CD4-positive, alpha-beta T cell (primary cell): Measurements from ENCODE around the gene PDF. TPM values are rescaled to one million over a fixed set of nuclear protein-coding genes. Genes with fewer than 3 reads are reported as not detected.
"Not testable (repeated sequence)": the region's sequence is repeated elsewhere in the genome, so short reads cannot be mapped to it uniquely, and the experiment has no call there.

Source experiments
- ATAC-seq: fragments of 200-7000 bp; cut with Tn5 transposase; one replicate; pipeline ENCODE4 v1.10.0; 2022; ENCODE audit warnings: mild to moderate bottlenecking; ENCODE audit not compliant: poor library complexity
- CTCF ChIA-PET: fragments of 350-600 bp; sonication (Branson Sonifier 250); formaldehyde crosslinking; loops from one replicate; lab custom pipeline; 2021; ENCODE audit warnings: antibody characterized with exemption, inconsistent platforms; lab: Charles Lee
- POLR2A ChIA-PET: fragments of 350-600 bp; sonication (Branson Sonifier 250); formaldehyde crosslinking; loops from one replicate; lab custom pipeline; 2021; ENCODE audit warnings: antibody characterized with exemption, inconsistent platforms; lab: Charles Lee
- DNase-seq, 14 experiments: peaks; one replicate each; pipeline ENCODE4 v3.0.0-alpha.2; 2013 to 2020; ENCODE audit warnings: mixed read lengths in 2 of 14
- H3K27ac ChIP-seq, 2 donors: one replicate each; pipeline versions ENCODE4 v1.5.1 to v1.7.0; 2013; ENCODE audit warnings: low read length in 2 of 2, low read depth in 1 of 2, mild to moderate bottlenecking in 1 of 2
- H3K27me3 ChIP-seq, 2 experiments: 1 replicate in 1 of 2; 2 replicates in 1 of 2; pipeline versions ENCODE4 v1.6.1 to v1.7.0; 2013; ENCODE audit warnings: low read length in 2 of 2, control low read depth in 1 of 2, mild to moderate bottlenecking in 1 of 2, moderate library complexity in 1 of 2; ENCODE audit not compliant: insufficient read depth in 2 of 2, control insufficient read depth in 1 of 2
- H3K36me3 ChIP-seq: one replicate; pipeline ENCODE4 v1.6.1; 2013; ENCODE audit warnings: low read length, control low read depth; ENCODE audit not compliant: insufficient read depth
- H3K4me1 ChIP-seq: one replicate; pipeline ENCODE4 v1.6.1; 2013; ENCODE audit warnings: low read length, control low read depth; ENCODE audit not compliant: insufficient read depth
- H3K4me3 ChIP-seq: one replicate; pipeline ENCODE4 v1.5.1; 2013; ENCODE audit warnings: mild to moderate bottlenecking, low read length, moderate library complexity
- H3K9me3 ChIP-seq, 2 experiments: 1 replicate in 1 of 2; 2 replicates in 1 of 2; pipeline versions ENCODE4 v1.6.1 to v1.7.0; 2013; ENCODE audit warnings: low read length in 2 of 2, mild to moderate bottlenecking in 2 of 2, control low read depth in 1 of 2, moderate library complexity in 1 of 2; ENCODE audit not compliant: control insufficient read depth in 1 of 2, insufficient read depth in 1 of 2
- H3K27ac Mint-ChIP-seq: one replicate; pipeline ENCODE4 v1.8.0; 2020; ENCODE audit warnings: mixed read lengths
- H3K27me3 Mint-ChIP-seq: one replicate; pipeline ENCODE4 v1.8.0; 2021; ENCODE audit warnings: mixed read lengths
- H3K36me3 Mint-ChIP-seq: one replicate; pipeline ENCODE4 v1.8.0; 2021; ENCODE audit warnings: low read depth, mixed read lengths
- H3K4me1 Mint-ChIP-seq: one replicate; pipeline ENCODE4 v1.8.0; 2021; ENCODE audit warnings: low read depth, mixed read lengths
- H3K4me3 Mint-ChIP-seq: one replicate; pipeline ENCODE4 v1.8.0; 2020; ENCODE audit warnings: mild to moderate bottlenecking, mixed read lengths
- H3K9me3 Mint-ChIP-seq: one replicate; pipeline ENCODE4 v1.8.0; 2020; ENCODE audit warnings: mixed read lengths
- CTCF ChIP-seq: fragments of 200-600 bp; IDR thresholded peaks from one replicate; pipeline ENCODE4 v1.8.0; 2022; ENCODE audit warnings: antibody characterized with exemption, mild to moderate bottlenecking
- intact Hi-C, 2 experiments: fragments of 100-400 bp; cut with DNase I in 1 of 2; cut with micrococcal nuclease in 1 of 2; formaldehyde crosslinking; loops; one replicate each; pipeline versions ENCODE4 v1.15.1 to v1.9.0; 2023 to 2025; cut with DNase I, micrococcal nuclease
- total RNA-seq, 174 experiments: library from RNA in 2 of 174; stranded (reverse) in 2 of 174; gene quantifications; one replicate each; pipeline ENCODE4 v1.2.3 and lab custom pipeline; 2021 to 2026

PDF gene
- total RNA-seq, 2 experiments from 2014 or later = 2.8 to 2.9 TPM

GRCh38 chr16:69365901-69366300 lies 35.5 kb upstream of the PDF start:
- Histone ChIP-seq H3K27me3 (no peaks in the 10 kb centered on the region), H3K4me1 (no peaks in the 10 kb centered on the region), H3K27ac (no peak overlapping the region), H3K36me3 (peaks cover 72% of the 10 kb centered on the region), H3K9me3 (no peaks in the 10 kb centered on the region), H3K4me3 (no peak overlapping the region)
- no peak for ATAC-seq
- POLR2A ChIA-PET = no interaction called here
- intact Hi-C loops = no loop called here
- peaks cover 93% of the 10 kb centered on the region for H3K36me3 Mint-ChIP-seq
- H3K4me3 Mint-ChIP-seq = no peak overlapping the region
- H3K27me3 Mint-ChIP-seq = no peaks in the 10 kb centered on the region
- CTCF ChIA-PET = no interaction called here
- no peak for DNase-seq
- H3K27ac Mint-ChIP-seq = no peak overlapping the region
- peaks cover 17% of the 10 kb centered on the region for H3K4me1 Mint-ChIP-seq
- no peaks in the 10 kb centered on the region for H3K9me3 Mint-ChIP-seq
- TF ChIP-seq CTCF = no peak

GRCh38 chr16:69364088-69364487 lies 33.7 kb upstream of the PDF start:
- peaks cover 67% of the 10 kb centered on the region for H3K36me3 ChIP-seq
- Mint-ChIP-seq H3K27me3 (no peaks in the 10 kb centered on the region), H3K27ac (no peak overlapping the region)

GRCh38 chr16:69363281-69363717 lies 32.9 kb upstream of the PDF start:
- Mint-ChIP-seq H3K4me3 (no peak overlapping the region), H3K36me3 (peaks cover 69% of the 10 kb centered on the region), H3K27ac (no peak overlapping the region), H3K9me3 (no peaks in the 10 kb centered on the region), H3K27me3 (no peaks in the 10 kb centered on the region), H3K4me1 (peaks cover 12% of the 10 kb centered on the region)
- DNase-seq = no peak
- no peaks in the 10 kb centered on the region for H3K27me3 ChIP-seq
- POLR2A ChIA-PET = no interaction called here
- H3K4me1 ChIP-seq = no peaks in the 10 kb centered on the region
- no peak overlapping the region for H3K4me3 ChIP-seq
- intact Hi-C loops = no loop called here
- H3K36me3 ChIP-seq = peaks cover 61% of the 10 kb centered on the region
- no peak overlapping the region for H3K27ac ChIP-seq
- H3K9me3 ChIP-seq = no peaks in the 10 kb centered on the region
- TF ChIP-seq CTCF = no peak
- ATAC-seq = no peak
- CTCF ChIA-PET = no interaction called here

More at GRCh38 chr16:69364088-69364487, 33.7 kb upstream of the PDF start:
- intact Hi-C loops = no loop called here
- Histone ChIP-seq H3K27ac (no peak overlapping the region), H3K9me3 (no peaks in the 10 kb centered on the region), H3K4me3 (no peak overlapping the region), H3K27me3 (no peaks in the 10 kb centered on the region), H3K4me1 (no peaks in the 10 kb centered on the region)
- DNase-seq = no peak
- H3K4me1 Mint-ChIP-seq = peaks cover 12% of the 10 kb centered on the region
- POLR2A ChIA-PET = no interaction called here
- peaks cover 77% of the 10 kb centered on the region for H3K36me3 Mint-ChIP-seq
- H3K4me3 Mint-ChIP-seq = no peak overlapping the region
- CTCF ChIA-PET = no interaction called here
- H3K9me3 Mint-ChIP-seq = no peaks in the 10 kb centered on the region
- TF ChIP-seq CTCF = no peak
- no peak for ATAC-seq

- H3K27me3 Mint-ChIP-seq, H3K4me1 Mint-ChIP-seq, intact Hi-C loops, H3K9me3 Mint-ChIP-seq, ATAC-seq, H3K9me3 ChIP-seq, POLR2A ChIA-PET, H3K27ac Mint-ChIP-seq, H3K4me1 ChIP-seq, H3K27ac ChIP-seq, DNase-seq, H3K4me3 ChIP-seq, H3K27me3 ChIP-seq, H3K4me3 Mint-ChIP-seq, CTCF ChIA-PET: not testable (repeated sequence)
- peaks cover 57% of the 10 kb centered on the region for H3K36me3 Mint-ChIP-seq
- peaks cover 51% of the 10 kb centered on the region for H3K36me3 ChIP-seq
Observed at GRCh38 chr16:69360070-69360469, 29.7 kb upstream of the PDF start.
